Breast epithelium (tissue), 3 donors: ENCODE measurements around the gene RALY.

Experiments
- CTCF ChIP-seq, 3 donors: fragments of 450-650 bp; IDR thresholded peaks; one replicate each; pipeline ENCODE4 v1.5.1; 2016 to 2017; ENCODE audit warnings: antibody characterized with exemption in 3 of 3, mild to moderate bottlenecking in 3 of 3, moderate library complexity in 3 of 3
- POLR2AphosphoS5 ChIP-seq, 3 donors: sonication (generic); formaldehyde crosslinking; IDR thresholded peaks; one replicate each; pipeline ENCODE4 v1.6.1; 2017; ENCODE audit warnings: antibody characterized with exemption in 3 of 3

DNA sequence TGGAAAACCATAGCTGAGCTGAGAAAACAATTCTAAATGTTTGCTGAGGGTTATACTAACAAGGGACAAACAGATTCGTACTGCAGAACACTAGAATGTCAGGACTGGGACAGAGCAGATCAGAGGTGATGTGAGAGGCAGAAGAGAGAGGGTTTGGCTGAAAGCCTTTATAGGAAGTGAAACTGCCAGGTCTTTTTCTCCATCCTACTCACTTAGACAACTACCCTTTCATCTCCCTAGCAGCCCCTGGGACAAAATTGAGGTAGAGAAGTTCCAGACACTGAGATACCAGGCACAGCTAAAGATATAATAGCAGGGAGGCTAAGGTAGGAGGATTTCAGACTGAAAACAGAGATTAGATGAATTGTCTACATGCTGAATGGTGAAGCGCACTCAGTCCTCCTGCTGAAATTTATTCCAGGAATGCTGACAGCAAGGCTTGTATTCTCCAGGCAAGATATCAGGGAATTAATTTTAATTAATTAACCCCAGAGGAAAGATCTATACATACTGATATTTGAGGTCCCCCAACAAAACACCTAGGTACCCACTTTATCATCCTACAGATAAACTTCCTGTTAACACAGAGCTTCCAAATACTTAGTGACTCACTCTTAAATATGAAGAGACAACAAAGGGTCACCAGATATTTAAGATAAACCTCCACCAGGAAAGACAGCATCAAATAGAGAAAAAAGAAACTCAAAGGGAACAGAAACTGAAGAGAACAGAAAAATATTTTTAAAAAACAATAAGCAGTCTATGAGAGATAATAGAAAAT is 130.9 kb downstream of the RALY start:
- TF ChIP-seq CTCF (IDR thresholded peaks at IDR 0.05) = no peak
- no peak for TF ChIP-seq POLR2AphosphoS5 (IDR thresholded peaks at IDR 0.05)
